ENCODE measurements around the gene KRTAP10-7.
"Not testable (repeated sequence)": the region's sequence is repeated elsewhere in the genome, so short reads cannot be mapped to it uniquely, and the experiment has no call there.

KRTAP10-7 gene

GRCh38 chr21:44636209-44637017 is 36.0 kb downstream of the KRTAP10-7 start:
- DNase-seq (ENCODE audit: low read depth): no peak

GRCh38 chr21:44637018-44637850 is 36.8 kb downstream of the KRTAP10-7 start, which contains the start of gene KRTAP10-10:
Gene KRTAP10-10, plus strand, starts transcription at chr21:44637356. Its CDS starts 62 bp downstream, at chr21:44637418.
- DNase-seq (ENCODE audit: low read depth): no peak

GRCh38 chr21:44637851-44638348 is 37.5 kb downstream of the KRTAP10-7 start:
- DNase-seq (ENCODE audit: low read depth): not testable (repeated sequence)

- not testable (repeated sequence) for DNase-seq (ENCODE audit: low read depth)
Measured at GRCh38 chr21:44638506-44639330, 38.3 kb downstream of the KRTAP10-7 start.

DNA sequence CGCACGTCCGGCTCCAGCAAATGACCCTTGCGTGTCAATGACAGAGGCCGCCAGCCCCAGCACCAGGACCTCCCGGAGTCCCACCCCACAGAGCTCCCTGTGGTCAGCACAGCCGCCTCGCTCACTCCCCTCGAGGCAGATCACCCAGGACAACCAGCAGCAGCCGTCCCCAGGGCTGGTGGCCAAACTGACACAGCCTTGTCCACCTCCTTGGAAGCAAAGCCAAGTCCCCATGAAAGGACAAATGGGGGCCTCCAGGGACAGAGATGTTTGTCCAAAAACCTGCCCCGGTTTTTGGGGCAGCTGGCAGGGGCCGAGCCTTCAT is 38.9 kb downstream of the KRTAP10-7 start:
- no peak for DNase-seq (ENCODE audit: low read depth)

DNA sequence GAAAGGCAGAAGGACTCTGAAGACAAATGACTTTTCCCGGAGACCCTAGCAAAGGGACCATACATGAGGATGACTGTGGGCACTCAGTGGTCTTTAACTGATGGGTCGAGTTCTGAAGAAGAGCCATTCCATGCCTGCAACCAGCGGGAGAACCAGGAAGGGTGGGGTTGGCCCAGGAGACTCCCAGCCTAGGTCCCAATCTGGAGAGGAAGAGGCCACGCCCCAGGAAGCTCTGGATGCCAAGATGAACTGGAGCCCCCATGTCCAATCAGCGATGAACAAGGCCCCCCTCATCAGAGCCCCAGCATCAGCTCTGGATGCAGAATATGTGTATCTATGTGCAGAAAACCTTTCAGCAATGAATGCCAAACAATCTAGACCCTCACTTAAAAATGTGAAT is 40.4 kb downstream of the KRTAP10-7 start:
- no peak for DNase-seq (ENCODE audit: low read depth)

GRCh38 chr21:44643741-44644310 is 43.4 kb downstream of the KRTAP10-7 start:
- DNase-seq (ENCODE audit: low read depth): no peak

GRCh38 chr21:44644878-44645277 is 44.5 kb downstream of the KRTAP10-7 start:
- DNase-seq (ENCODE audit: low read depth): no peak

DNA sequence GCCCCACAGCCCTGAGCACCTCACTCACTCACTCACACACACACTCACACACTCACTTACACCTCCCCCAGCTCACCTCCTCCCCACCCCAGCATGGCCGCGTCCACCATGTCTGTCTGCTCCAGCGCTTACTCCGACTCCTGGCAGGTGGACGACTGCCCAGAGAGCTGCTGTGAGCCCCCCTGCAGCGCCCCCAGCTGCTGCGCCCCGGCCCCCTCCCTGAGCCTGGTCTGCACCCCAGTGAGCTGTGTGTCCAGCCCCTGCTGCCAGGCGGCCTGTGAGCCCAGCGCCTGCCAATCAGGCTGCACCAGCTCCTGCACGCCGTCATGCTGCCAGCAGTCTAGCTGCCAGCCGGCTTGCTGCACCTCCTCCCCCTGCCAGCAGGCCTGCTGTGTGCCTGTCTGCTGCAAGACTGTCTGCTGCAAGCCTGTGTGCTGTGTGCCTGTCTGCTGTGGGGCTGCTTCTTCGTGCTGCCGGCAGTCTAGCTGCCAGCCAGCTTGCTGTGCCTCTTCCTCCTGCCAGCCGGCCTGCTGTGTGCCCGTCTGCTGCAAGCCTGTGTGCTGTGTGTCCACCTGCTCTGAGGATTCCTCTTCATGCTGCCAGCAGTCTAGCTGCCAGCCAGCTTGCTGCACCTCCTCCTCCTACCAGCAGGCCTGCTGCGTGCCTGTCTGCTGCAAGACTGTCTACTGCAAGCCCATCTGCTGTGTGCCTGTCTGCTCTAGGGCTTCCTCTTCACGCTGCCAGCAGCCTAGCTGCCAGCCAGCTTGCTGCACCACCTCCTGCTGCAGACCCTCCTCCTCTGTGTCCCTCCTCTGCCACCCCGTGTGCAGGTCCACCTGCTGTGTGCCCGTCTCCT is 46.2 kb downstream of the KRTAP10-7 start, which contains the start of gene KRTAP10-11:
Gene KRTAP10-11 (plus strand): TSS at position 49 of the 856 bp plus-strand sequence. CDS start 45 bp downstream, at position 94.
- DNase-seq (ENCODE audit: low read depth): not testable (repeated sequence)

DNA sequence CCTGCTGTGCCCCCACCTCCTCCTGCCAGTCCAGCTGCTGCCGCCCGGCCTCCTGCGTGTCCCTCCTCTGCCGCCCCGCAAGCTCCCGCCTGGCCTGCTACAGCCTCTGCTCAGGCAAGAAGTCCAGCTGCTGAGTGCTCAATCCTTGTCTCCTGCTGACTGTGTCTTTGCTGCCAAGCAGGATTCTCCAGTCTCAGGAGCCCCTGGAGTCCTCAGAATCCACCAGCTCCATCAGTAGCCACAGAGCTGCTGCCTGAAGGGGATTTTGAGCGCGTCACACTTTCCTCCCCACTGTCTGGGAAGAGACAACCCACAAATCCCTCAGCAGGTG is 46.8 kb downstream of the KRTAP10-7 start:
- DNase-seq (ENCODE audit: low read depth): no peak

- no peak for DNase-seq (ENCODE audit: low read depth)
Measured at GRCh38 chr21:44648557-44649311, 48.3 kb downstream of the KRTAP10-7 start.

DNA sequence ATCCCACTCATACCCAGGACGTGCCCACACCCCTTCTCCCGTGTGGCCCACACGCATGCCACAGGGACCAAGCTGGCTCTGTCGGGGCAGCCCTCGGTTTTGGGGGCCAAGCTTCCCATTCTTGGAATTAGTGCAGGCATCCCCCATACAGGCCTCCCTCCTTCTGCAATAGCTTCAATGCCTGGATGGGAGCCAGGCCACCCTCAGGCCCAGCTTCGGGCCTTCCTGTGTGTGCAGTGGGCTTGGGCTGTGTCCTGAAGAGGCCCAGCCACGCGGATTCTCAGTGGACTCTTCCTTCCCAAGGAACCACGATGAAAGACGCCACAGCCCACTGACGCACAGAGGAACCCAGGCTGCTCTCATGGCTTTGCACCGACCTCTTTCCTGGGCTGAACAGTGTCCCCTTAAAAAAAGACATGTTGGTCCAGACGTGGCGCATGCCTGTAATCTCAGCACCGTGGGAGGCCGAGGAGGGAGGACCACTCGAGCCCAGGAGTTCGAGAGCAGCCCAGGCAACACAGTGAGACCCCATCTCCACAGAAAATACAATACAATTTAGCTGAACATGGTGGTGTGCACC is 49.2 kb downstream of the KRTAP10-7 start:
- no peak for DNase-seq (ENCODE audit: low read depth)

DNA sequence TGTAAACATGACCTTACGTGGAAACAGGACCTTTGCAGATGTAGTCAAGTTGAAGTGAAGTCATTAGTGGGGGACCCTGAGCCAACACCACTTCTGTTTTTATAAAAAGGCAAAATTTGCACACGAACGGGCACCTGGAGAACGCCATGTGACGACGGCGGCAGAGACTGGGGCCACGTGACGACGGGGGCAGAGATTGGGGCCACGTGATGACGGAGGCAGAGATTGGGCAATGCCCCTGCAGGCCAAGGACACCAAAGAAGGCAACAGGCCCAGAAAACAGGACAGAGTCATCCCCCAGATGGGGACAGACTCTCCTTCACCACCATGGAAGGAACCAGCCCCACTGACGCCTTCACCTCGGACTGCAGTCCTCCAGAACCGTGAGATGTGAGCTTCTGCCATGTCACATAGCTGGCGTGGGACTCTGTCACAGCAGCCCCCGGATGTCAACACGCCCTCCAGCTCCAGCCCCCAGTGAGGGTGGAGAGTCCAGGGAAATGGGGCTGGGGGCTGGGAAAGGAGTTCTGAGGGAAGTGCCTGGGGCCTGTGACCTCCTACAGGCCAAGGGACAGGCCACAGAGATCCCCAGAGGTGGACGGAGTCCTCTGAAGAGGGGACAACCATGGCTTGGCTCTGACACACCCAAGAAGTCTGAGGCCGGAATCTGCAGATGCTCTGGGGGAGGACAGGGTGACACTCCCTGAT is 50.0 kb downstream of the KRTAP10-7 start:
- no peak for DNase-seq (ENCODE audit: low read depth)

- no peak for DNase-seq (ENCODE audit: low read depth)
Measured at GRCh38 chr21:44650973-44651675, 50.7 kb downstream of the KRTAP10-7 start.
